Left renal pelvis (tissue), 4 donors: ENCODE data around the gene CSTF2. TPM values are rescaled to one million over a fixed set of nuclear protein-coding genes. Genes with fewer than 3 reads are reported as not detected.

Source experiments
- DNase-seq, 4 donors: peaks; one replicate each; pipeline ENCODE4 v3.0.0-alpha.2; 2013; ENCODE audit warnings: low read depth in 4 of 4, low spot score in 3 of 4
- polyA plus RNA-seq, 4 donors: library from polyadenylated mRNA; unstranded; fragments of 120-200 nt; gene quantifications; one replicate each; pipeline ENCODE4 v1.2.1, GENCODE V29; 2013; ENCODE audit not compliant: insufficient read length in 4 of 4

Gene CSTF2
- polyA plus RNA-seq, 4 donors: 15.8 to 24.9 (median 21.2) TPM

DNA sequence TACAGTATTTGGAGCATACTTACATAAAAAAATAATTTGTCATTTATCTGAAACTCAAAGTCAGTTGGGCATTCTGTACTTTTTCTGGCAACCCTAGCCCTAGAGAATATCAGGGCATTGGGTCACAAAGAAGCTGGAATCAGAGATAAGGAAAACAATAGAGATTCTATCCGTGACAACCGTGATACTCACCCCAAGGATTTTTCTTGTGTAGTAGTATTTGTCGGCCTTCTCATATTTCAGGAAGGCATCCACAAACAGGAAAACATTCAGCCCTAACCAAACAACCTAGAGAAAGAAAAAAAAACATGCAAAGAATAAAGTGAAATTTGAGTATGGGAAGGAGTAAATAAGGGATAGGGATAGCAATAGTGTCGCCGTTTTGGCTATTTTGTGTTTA lies 50.3 kb downstream of the CSTF2 start:
- no peak for DNase-seq

DNA sequence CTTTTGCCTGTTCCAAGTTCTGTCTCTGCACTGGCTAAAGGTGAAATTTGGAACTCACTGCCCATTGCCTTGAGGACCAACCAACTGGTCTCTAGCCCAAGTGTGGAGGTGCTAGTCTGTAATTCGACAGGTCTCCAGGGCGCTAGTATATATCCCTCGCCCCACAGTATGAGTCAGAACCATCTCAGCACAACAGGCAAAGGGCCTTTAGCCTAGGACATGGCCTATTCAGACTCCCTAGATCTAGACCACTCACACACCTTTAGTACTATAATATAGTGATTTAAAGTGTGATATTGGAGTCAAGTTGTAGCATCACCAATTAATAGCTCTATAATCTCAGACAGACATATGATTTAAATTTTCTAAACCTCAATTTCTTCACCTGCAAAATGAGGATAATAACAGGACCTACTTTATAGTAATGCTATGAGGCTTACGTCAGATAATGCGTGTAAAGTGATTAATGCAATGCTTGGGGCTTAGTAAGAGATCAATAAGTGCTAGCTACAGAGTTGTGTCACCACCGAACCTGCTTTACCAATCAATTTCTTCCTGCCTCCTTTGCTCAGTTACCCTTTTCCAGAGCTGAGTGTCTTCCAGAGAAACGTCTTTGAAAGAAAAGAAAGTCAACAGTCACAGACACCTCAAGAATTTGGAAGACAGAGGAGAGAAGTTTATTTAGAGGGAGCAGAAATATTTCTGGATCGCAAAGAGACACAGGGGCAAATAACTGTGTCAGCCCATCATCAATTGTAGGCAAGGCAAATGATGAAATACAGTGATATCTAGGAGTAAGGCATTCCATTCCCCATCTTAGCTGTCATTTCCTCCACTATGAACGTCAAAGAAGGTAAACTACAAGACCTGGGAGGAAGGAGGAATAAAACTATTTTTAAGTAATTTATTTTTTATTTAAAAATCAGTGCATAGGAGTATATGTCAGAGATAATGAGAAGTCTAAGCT lies 51.7 kb downstream of the CSTF2 start:
- no peak for DNase-seq

- DNase-seq: no peak
Observed at GRCh38 chrX:100874325-100874724, 54.1 kb downstream of the CSTF2 start, which contains the start of gene NOX1. Gene NOX1 (minus strand): TSS chrX:100874359. CDS start chrX:100874139, 220 bp downstream.

GRCh38 chrX:100880368-100880767 lies 60.2 kb downstream of the CSTF2 start:
- no peak for DNase-seq

GRCh38 chrX:100883654-100884053 lies 63.5 kb downstream of the CSTF2 start:
- no peak for DNase-seq

Other genes with a start within 250 kb of the CSTF2 start
- 1 to 10 TPM; 2.3 to 6.6 (median 4.2) TPM for gene TNMD, start 235.5 kb upstream of the CSTF2 start, polyA plus RNA-seq
- 100 to 1,000 TPM in 3 of 4 donors, 10 to 100 TPM in 1; 92.8 to 183 (median 159) TPM for gene TSPAN6, start 183.6 kb upstream of the CSTF2 start, polyA plus RNA-seq
- gene SRPX2, start 176.2 kb upstream of the CSTF2 start, polyA plus RNA-seq: 10 to 100 TPM; 12.7 to 25.5 (median 15.1) TPM
- gene SYTL4, start 88.3 kb upstream of the CSTF2 start, polyA plus RNA-seq: 10 to 100 TPM; 11.4 to 23.9 (median 22.5) TPM
- 1 to 10 TPM in 3 of 4 donors, under 1 TPM in 1; 0.48 to 1.4 (median 1.1) TPM for gene NOX1, start 54.0 kb downstream of the CSTF2 start, polyA plus RNA-seq
- under 1 TPM; 0.08 to 0.43 (median 0.37) TPM for gene XKRX, start 108.5 kb downstream of the CSTF2 start, polyA plus RNA-seq
- under 1 TPM in 3 of 4 donors, not detected in 1; 0.25 to 0.61 (median 0.34) TPM for gene ARL13A, start 149.3 kb downstream of the CSTF2 start, polyA plus RNA-seq
- gene TRMT2B, start 231.7 kb downstream of the CSTF2 start, polyA plus RNA-seq: 10 to 100 TPM in 3 of 4 donors, 1 to 10 TPM in 1; 8.4 to 13.5 (median 11.1) TPM